ENCODE data around the gene SNAP29. TPM values are rescaled to one million over a fixed set of nuclear protein-coding genes. Genes with fewer than 3 reads are reported as not detected.
"Not testable (repeated sequence)": the region's sequence is repeated elsewhere in the genome, so short reads cannot be mapped to it uniquely, and the experiment has no call there.

Gene SNAP29
- total RNA-seq, 1 experiment from 2014 or later = 14.9 TPM

DNA sequence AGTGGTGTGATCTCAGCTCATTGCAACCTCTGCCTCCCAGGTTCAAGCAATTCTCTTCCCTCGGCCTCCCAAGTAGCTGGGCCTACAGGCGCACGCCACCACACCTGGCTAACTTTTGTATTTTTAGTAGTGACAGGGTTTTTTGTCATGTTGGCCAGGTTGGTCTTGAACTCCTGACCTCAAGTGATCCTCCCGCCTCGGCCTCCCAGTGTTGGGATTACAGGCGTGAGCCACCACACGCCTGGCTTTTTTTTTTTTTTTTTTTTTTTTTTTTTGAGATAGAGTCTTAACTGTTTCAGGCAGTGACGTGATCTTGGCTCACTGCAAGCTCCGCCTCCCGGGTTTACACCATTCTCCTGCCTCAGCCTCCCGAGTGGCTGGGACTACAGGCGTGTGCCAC, 71.6 kb downstream of the SNAP29 start:
- not testable (repeated sequence) for DNase-seq (ENCODE audit: low read depth)

DNA sequence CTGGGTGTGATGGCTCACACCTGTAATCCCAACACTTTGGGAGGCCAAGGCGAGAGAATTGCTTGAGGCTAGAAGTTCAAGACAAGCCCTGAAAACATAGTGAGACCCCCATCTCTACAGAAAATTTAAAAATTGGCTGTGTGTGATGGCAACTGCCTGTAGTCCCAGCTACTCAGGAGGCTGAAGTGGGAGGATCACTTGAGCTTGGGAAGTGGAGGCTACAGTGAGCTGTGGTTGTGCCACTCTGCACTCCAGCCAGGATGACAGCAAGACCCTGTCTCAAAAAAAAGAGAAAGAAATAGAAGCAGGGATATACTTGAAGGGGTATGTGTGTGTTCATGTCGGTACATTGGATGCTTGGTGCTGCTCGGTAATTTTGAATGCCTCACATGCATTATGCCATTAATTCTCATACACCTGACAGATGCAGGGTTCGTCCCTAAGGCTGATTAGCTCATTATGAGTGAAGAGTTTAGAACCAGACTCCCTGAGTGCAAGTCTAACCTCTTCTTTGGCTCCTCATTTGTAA, 72.4 kb downstream of the SNAP29 start:
- no peak for DNase-seq (ENCODE audit: low read depth)

DNA sequence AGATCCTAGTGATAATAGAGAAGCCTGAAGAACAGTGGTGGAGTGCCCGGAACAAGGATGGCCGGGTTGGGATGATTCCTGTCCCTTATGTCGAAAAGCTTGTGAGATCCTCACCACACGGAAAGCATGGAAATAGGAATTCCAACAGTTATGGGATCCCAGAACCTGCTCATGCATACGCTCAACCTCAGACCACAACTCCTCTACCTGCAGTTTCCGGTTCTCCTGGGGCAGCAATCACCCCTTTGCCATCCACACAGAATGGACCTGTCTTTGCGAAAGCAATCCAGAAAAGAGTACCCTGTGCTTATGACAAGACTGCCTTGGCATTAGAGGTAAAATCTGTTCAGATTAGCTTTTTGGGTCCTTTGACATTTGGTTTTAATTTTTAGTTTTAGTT, 75.1 kb downstream of the SNAP29 start:
- no peak for DNase-seq (ENCODE audit: low read depth)

DNA sequence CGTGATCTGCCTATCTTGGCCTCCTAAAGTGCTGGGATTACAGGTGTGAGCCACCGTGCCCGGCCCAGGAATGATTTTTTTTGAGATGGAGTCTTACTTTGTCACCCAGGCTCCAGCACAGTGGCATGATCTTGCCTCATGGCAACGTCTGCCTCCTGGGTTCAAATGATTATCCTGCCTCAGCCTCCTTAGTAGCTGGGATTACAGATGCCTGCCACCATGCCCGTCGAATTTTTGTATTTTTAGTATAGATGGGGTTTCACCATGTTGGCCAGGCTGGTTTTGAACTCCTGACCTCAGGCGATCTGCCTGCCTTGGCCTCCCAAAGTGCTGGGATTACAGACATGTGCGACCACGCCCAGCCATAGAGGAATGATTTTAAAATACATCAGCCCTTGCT, 76.2 kb downstream of the SNAP29 start:
- DNase-seq (ENCODE audit: low read depth) = not testable (repeated sequence)

DNA sequence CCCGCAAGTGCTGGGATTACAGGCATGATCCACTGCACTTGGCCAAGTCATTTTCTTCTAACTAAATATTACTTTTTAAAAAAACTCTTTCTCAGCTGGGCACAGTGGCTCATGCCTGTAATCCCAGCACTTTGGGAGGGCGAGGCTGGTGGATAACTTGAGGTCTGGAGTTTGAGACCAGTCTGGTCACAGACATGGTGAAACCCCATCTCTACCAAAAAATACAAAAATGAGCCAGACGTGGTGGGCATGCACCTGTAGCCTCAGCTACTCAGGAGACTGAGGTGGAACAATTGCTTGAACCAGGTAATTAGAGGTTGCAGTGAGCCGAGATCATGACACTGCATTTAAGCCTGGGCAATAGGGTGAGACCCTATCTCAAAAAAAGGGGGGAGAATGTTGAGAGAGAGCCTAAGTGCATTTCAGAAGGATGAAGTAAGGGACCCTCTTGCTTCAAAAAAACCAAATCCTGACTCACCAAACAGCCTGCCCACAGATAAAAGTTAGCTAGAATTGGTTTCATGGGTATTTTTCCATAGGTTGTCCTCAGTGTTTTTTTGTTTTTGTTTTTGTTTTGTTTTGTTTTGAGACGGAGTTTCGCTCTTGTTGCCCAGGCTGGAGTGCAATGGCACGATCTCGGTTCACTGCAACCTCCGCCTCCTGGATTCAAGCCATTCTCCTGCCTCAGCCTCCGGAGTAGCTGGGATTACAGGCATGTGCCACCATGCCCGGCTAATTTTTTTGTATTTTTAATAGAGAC, 77.2 kb downstream of the SNAP29 start:
- DNase-seq (ENCODE audit: low read depth) = not testable (repeated sequence)

DNA sequence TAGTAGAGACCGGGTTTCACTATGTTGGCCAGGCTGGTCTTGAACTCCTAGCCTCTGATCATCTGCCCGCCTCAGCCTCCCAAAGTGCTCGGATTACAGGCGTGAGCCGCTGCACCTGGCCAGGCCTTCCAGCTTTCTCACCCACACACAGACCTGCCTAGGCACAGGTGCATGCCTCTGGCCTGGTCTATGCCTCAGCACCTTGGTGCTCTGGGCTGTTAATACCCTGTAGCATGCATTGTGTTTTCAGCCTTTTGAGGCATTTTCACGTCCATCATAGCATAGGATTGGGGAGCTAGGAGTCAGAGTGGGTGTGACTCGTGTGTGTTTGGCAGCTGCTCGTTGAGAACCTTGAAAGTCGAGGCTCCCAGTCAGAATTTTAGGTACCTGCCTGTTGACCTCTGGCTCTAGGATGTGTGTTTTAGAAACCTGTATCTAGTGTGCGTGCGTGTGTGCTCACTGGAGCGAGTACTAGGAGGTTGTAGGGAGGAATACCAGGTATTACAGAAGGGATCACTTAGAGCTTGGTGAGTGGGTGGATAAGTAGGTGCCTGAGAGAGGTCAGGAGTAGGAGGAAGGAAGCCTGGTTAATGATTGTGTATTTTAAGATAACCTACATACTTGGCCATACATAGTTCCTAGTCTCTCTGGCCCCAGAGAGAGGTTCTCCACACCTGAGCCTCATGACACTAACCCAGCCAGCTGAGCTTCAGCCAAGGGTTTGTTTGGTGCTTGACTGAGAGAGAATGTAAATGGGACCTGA, 78.4 kb downstream of the SNAP29 start:
- DNase-seq (ENCODE audit: low read depth) = no peak

DNA sequence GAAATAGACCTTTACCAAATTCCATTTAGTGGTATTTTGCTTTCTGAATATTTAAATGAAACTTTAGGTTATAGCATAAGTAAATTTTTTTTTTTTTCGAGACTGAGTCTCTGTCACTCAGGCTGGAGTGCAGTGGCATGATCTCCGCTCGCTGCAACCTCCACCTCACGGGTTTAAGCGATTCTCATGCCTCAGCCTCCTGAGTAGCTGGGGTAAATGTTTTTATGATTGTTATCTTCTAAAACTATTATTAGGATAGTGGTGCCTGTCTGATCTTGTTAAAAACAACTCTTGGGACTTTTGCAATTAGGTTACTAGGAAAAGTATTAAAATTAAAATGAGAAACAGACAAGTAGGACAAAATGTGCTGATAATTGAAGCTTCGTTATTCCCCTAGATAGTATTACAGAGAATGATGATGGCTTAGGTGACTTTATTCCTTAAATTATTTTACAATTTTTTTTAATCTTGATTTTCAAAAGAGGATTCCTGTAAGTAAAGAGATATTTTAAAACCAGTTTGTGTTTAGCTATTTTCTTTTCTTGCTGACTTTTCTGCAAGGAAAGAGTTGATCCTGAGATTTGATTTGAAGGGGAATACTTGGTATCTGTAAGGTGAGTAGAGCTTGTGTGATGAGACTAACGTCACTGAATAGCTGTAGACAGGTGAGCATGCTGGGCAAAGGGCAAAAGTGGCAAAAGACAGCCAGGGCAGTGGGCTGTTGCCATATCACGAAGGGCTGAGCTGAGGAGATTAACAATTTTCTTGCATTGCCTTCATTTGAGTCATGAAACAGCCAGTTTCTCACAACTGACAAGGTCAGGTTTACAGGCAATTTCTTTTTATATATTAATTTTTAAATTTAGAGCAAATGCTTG, 79.2 kb downstream of the SNAP29 start:
- no peak for DNase-seq (ENCODE audit: low read depth)

DNA sequence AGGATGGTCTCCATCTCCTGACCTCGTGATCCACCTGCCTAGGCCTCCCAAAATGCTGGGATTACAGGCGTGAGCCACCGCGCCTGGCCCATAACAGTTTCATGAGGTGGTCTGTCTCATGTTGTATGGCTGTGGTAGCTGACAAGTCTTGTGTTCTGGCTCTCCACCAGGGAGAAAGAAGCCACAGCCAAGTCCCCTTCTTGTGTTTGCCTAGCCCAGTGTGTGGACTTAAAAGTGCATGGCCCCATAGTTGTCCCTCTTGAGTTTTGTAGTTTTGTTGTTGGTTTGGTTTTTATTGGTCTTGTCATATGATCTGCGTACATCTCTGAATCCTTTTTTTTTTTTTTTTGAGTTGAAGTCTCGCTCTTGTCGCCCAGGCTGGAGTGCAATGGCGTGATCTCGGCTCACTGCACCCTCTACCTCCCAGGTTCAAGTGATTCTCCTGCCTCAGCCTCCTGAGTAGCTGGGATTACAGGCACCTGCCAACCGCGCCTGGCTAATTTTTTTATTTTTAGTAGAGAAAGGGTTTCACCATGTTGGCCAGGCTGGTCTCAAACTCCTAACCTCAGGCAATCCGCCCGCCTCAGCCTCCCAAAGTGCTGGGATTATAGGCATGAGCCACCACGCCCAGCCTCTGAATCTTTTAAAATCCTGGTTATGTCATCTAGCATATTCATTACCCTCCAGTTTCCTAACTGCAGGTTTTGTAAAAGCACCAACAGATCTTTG, 80.8 kb downstream of the SNAP29 start:
- DNase-seq (ENCODE audit: low read depth) = not testable (repeated sequence)

DNA sequence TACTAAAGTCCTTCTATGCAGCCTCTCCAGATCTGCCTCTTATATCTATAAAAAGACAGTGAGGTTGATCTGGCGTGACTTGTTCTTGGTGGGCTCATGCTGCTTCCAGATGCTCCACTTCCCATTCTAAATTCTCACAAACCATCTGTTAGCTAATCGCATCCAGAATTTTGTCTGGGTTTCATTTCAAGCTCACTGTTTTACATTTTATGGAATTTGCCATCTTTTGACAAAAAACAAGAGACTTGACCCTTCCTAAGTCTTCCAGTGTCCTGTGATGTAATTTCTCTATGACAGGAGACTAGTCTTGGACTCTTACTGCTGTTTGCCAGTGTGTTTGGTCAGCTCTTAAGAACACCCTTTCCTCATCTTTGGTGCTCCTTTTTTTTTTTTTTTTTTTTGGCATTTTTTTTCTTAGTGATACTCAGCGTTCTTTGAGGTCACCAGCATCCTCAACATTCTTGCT, 81.4 kb downstream of the SNAP29 start:
- DNase-seq (ENCODE audit: low read depth) = no peak

Other genes with a start within 250 kb of the SNAP29 start
- 0.13 and 0.17 TPM in 2 replicates for gene SERPIND1, start 84.9 kb upstream of the SNAP29 start, total RNA-seq (2014; rRNA removed)
- gene PI4KA, start 196 bp upstream of the SNAP29 start, total RNA-seq (2014; rRNA removed) = 28.4 and 40.0 TPM in 2 replicates
- gene CRKL, start 58.4 kb downstream of the SNAP29 start, total RNA-seq (2014; rRNA removed) = 46.2 and 50.0 TPM in 2 replicates
- 0.13 TPM in 1 of 2 replicates, not detected in the other for gene AIFM3, start 108.2 kb downstream of the SNAP29 start, total RNA-seq (2014; rRNA removed)
- 57.6 and 64.1 TPM in 2 replicates for gene LZTR1, start 123.3 kb downstream of the SNAP29 start, total RNA-seq (2014; rRNA removed)
- gene THAP7, start 143.1 kb downstream of the SNAP29 start, total RNA-seq (2014; rRNA removed) = 73.7 and 79.7 TPM in 2 replicates
- gene P2RX6, start 156.2 kb downstream of the SNAP29 start, total RNA-seq (2014; rRNA removed) = 51.2 and 63.5 TPM in 2 replicates
- 0.06 and 0.40 TPM in 2 replicates for gene SLC7A4, start 173.6 kb downstream of the SNAP29 start, total RNA-seq (2014; rRNA removed)
- gene LRRC74B, start 186.9 kb downstream of the SNAP29 start, total RNA-seq (2014; rRNA removed) = 0.11 and 0.13 TPM in 2 replicates

All from LHCN-M2 (cell line).